GM12872 (cell line): ENCODE results near the gene TFDP2.

Experiments used
- TF ChIP-seq, protein P1 (sequence below): IDR thresholded peaks from 3 replicates; pipeline ENCODE4 v1.5.1; 2011; ENCODE audit warnings: low read depth, mild to moderate bottlenecking, low read length, moderate library complexity; ENCODE audit not compliant: insufficient read depth

The TFDP2 gene

DNA sequence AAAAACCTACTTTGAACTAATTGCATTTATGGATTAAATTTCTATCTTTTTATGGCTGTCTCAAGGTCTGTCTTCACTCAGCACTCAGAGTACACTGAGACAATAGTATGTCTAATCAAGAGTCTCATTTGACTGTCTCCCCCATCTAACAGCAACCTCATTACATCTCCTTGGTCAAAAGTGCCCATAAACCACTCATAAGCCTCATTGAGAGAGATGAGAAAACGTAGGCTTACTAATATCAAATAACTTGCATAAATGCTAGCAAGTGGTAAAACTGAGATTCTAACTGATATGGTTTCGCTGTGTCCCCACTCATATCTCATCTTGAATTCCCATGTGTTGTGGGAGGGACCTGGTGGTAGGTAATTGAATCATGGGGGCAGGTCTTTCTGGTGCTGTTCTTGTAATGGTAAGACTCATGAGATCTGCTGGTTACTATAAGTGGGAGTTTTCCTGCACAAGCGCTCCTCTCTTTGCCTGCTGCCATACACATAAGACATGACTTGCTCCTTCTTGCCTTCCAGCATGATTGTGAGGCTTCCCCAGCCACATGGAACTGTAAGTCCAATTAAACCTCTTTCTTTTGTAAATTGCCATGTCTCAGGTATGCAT is 113.9 kb downstream of the TFDP2 start:
- TF ChIP-seq, protein P1, sequence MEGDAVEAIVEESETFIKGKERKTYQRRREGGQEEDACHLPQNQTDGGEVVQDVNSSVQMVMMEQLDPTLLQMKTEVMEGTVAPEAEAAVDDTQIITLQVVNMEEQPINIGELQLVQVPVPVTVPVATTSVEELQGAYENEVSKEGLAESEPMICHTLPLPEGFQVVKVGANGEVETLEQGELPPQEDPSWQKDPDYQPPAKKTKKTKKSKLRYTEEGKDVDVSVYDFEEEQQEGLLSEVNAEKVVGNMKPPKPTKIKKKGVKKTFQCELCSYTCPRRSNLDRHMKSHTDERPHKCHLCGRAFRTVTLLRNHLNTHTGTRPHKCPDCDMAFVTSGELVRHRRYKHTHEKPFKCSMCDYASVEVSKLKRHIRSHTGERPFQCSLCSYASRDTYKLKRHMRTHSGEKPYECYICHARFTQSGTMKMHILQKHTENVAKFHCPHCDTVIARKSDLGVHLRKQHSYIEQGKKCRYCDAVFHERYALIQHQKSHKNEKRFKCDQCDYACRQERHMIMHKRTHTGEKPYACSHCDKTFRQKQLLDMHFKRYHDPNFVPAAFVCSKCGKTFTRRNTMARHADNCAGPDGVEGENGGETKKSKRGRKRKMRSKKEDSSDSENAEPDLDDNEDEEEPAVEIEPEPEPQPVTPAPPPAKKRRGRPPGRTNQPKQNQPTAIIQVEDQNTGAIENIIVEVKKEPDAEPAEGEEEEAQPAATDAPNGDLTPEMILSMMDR, result no peak

DNA sequence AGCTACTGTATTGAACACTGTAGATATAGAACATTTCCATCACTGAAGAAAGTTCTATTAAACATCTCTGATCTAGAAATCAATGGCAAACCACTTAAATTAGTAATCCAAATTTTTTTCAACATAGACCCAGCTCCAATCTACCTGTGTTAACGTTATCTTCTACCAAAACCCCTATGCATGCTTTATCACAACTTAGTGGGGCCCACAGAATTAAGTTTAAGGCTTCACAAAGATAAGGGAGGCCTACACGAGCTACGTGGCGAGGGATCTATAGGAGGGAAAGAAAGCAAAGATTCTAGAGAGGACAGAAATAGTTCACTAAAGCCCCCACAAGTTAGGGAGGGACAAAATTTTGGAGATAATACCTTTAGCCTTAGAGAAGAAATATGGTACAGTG is 116.1 kb downstream of the TFDP2 start:
- TF ChIP-seq, protein P1, result no peak

- TF ChIP-seq, protein P1, result no peak
Measured at GRCh38 chr3:142031575-142031974, 117.8 kb downstream of the TFDP2 start.

DNA sequence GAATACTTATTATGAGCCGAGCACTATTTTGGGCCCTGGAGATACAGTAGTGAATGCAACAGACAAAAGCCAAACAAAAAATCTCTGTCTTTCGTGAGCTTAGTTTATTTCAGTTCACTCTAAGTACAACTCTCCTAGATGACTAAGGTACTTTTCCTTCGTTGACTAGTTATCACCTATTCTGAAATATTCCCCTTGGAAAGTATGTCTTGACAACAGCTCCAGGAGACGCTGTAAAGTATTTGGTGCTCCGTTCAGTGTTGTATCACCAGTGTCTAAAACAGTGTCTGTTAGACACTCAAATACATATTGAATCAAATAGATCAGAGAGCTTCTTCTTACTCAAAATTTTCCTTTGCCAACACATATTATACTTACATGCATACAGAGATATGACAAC is 119.6 kb downstream of the TFDP2 start:
- TF ChIP-seq, protein P1, result no peak

DNA sequence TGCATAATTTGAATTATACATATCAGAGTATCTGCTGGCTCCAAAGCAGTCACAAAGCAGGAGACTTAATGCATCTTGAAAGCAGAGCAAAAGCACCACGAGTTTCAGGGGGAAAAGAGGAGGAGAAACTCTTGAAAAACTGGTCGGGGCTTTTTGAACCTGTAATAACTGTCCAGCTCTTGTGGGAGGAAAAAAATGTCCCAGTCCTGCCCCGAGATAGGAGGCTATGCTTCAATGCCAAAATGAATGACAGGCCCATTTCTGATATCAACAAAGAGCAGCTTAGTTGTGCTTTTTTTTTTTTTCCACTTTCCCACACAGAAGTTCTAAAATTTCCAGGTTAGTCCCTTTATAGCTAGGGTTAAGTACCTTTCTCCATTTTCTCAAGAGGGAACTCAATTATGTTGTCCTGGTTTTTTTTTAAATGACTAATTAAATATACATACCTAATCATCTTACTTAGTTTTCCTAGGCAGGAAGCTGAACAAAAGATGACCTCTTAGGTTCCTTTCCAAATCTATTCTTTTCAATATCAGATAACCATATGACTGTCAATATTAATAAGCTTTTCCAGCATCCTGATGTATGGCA is 120.2 kb downstream of the TFDP2 start:
- TF ChIP-seq, protein P1, result no peak

- TF ChIP-seq, protein P1, result no peak
Measured at GRCh38 chr3:142028243-142028777, 121.0 kb downstream of the TFDP2 start.

DNA sequence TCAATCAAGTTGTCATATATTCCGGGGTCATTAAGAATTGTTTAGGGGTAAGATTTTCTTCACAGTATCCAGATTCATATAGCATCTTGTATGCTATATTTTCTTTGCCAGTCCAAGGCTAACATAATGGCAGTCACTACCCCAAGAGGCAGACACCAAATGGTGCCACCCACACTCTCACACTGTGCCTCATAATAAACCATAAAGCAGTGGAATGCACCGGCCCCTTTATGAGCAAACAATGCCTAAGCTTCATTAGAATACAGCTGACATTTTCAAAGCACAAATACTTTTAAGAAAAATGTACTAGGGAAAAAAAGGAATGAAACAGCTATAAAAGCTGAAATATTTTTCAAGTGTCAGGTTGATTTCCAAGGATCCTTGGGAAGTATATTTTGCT is 121.6 kb downstream of the TFDP2 start:
- TF ChIP-seq, protein P1, result no peak
